PFSK-1 (cell line): ENCODE measurements around the gene PLEKHG3.

Source experiments
- SIN3A ChIP-seq: IDR thresholded peaks from 2 replicates; pipeline ENCODE4 v1.6.1; 2012; ENCODE audit warnings: mild to moderate bottlenecking, low read length, moderate library complexity, borderline replicate concordance; ENCODE audit not compliant: insufficient read depth
- TAF1 ChIP-seq: IDR thresholded peaks from 2 replicates; pipeline ENCODE4 v1.6.1; 2012; ENCODE audit warnings: low read length, control low read depth, borderline replicate concordance; ENCODE audit not compliant: insufficient read depth
- TF ChIP-seq, protein P1 (sequence below), 2 experiments: IDR thresholded peaks; 2 replicates each; pipeline versions ENCODE4 v1.6.1 to v1.8.0; 2011 to 2012; ENCODE audit warnings: low read depth in 2 of 2, low read length in 2 of 2, control low read depth in 1 of 2, inconsistent platforms in 1 of 2, mild to moderate bottlenecking in 1 of 2, moderate library complexity in 1 of 2; ENCODE audit not compliant: insufficient read depth in 1 of 2

DNA sequence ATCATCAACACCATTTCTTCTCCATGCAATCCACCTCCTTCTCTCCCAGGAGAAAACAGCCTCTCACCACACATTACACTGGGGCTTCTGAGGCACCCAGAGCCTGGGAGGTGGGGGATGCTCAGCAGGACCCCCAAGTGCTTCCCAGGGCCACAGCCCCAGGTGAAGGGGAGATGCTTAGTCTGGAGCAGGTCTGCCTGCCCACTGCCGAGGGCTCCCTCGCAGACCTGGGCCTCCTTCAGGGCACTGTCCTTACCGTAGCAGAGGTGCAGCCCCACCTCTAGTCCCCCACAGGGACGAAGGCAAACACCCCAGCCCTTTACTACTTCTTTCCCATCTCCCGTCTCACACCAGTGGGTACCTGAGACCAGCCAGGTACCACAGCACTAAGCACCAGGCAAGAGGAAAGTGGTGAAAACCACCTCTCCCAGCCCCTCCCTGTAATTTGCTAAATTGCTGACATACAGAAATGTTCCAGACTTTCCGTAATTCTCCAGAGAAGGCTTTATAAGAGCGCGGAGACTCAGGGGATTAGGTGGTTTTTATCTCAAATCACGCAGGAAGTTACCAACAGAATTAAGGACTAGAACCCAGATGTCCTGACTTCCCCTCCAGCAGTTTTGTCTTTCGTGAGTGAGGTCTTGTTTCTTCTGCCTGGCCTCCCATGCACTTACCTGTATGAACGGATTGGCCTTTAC, 59.0 kb downstream of the PLEKHG3 start:
- TF ChIP-seq SIN3A (no peak), TAF1 (no peak)
- TF ChIP-seq, protein P1, sequence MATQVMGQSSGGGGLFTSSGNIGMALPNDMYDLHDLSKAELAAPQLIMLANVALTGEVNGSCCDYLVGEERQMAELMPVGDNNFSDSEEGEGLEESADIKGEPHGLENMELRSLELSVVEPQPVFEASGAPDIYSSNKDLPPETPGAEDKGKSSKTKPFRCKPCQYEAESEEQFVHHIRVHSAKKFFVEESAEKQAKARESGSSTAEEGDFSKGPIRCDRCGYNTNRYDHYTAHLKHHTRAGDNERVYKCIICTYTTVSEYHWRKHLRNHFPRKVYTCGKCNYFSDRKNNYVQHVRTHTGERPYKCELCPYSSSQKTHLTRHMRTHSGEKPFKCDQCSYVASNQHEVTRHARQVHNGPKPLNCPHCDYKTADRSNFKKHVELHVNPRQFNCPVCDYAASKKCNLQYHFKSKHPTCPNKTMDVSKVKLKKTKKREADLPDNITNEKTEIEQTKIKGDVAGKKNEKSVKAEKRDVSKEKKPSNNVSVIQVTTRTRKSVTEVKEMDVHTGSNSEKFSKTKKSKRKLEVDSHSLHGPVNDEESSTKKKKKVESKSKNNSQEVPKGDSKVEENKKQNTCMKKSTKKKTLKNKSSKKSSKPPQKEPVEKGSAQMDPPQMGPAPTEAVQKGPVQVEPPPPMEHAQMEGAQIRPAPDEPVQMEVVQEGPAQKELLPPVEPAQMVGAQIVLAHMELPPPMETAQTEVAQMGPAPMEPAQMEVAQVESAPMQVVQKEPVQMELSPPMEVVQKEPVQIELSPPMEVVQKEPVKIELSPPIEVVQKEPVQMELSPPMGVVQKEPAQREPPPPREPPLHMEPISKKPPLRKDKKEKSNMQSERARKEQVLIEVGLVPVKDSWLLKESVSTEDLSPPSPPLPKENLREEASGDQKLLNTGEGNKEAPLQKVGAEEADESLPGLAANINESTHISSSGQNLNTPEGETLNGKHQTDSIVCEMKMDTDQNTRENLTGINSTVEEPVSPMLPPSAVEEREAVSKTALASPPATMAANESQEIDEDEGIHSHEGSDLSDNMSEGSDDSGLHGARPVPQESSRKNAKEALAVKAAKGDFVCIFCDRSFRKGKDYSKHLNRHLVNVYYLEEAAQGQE (IDR thresholded peaks at IDR 0.05; ENCODE audit: insufficient read depth in 1 of 2, low read depth in 2 of 2, low read length in 2 of 2) = no peak
